Measurements from ENCODE around the gene RNF167. TPM values are rescaled to one million over a fixed set of nuclear protein-coding genes. Genes with fewer than 3 reads are reported as not detected.

RNF167 gene
- total and polyA plus RNA-seq, 2 of the 8 experiments (the other 6 are each of a cell fraction or from before 2014, with no cell fraction given) = 140 to 281 TPM

DNA sequence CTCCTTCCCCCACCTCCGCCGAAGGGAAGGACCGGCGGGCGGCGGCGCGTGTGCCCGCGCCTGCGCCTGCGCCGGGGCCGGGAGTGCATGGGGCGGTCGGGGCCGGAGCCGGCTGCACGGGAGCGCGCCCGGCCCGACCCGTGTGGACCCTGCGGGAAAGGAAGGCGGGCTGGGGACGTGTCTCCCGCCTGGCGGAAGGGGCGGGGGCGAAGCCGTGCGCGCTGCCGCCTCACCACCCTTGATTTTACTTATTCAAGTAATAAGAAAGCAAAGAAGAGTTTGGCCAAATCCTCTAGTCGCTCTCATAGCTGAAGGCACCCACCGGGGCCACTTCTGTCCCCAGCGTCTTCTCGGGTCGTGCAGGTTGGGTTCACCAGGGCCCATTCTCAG lies 8.9 kb downstream of the RNF167 start (continued):
- no peak for TF ChIP-seq CTCF (IDR thresholded peaks at IDR 0.05; ENCODE audit: control extremely low read depth in 1 of 3, insufficient read depth in 1 of 3, low read depth in 1 of 3, low read length in 3 of 3)
- no peak for TF ChIP-seq CTBP2 (IDR thresholded peaks at IDR 0.05; ENCODE audit: borderline replicate concordance, insufficient read depth, insufficient read length, low read length)
- TF ChIP-seq SIN3A (conservative IDR thresholded peaks at IDR 0.05 in 1 of 2, IDR thresholded peaks at IDR 0.05 in 1 of 2; ENCODE audit: low read depth in 1 of 2, low read length in 2 of 2) = 0 out of 4 replicates have a peak, but pooled peaks of 1 of the 2 experiments have one; percentile 9
- peak in 1 of 2 experiments; percentile 25; a peak in 2 of 3 replicates for TF ChIP-seq POLR2A (IDR thresholded peaks at IDR 0.05; ENCODE audit: control extremely low read depth in 1 of 2, low read depth in 2 of 2, low read length in 2 of 2)
- TF ChIP-seq POLR2AphosphoS5 (IDR thresholded peaks at IDR 0.05; ENCODE audit: low read depth, low read length) = peak; percentile 45; the same call in 1 of the 2 replicates
